Esophagus muscularis mucosa (tissue), 4 donors: ENCODE data around the gene SPAG16. TPM values are rescaled to one million over a fixed set of nuclear protein-coding genes. Genes with fewer than 3 reads are reported as not detected.

Source experiments
- DNase-seq: peaks from one replicate; pipeline ENCODE4 v3.0.0-alpha.2; 2017; ENCODE audit errors: extremely low spot score
- H3K27ac ChIP-seq, 4 donors: fragments of 200-600 bp; sonication (generic); replicated peaks in 1 of 4; 1 replicate in 3 of 4; 2 replicates in 1 of 4; pipeline ENCODE4 v1.5.1; 2016 to 2019; ENCODE audit warnings: mild to moderate bottlenecking in 1 of 4
- H3K27me3 ChIP-seq, 4 donors: fragments of 200-600 bp; sonication (generic); one replicate each; pipeline versions ENCODE4 v1.5.1 to v1.6.0; 2016 to 2019
- H3K36me3 ChIP-seq, 4 donors: fragments of 200-600 bp; sonication (generic); one replicate each; pipeline ENCODE4 v1.5.1; 2016 to 2019
- H3K4me1 ChIP-seq, 4 donors: fragments of 200-600 bp; sonication (generic); one replicate each; pipeline ENCODE4 v1.5.1; 2016 to 2019
- H3K4me3 ChIP-seq, 4 donors: fragments of 200-600 bp; sonication (generic); 1 replicate in 2 of 4; 2 replicates in 2 of 4; pipeline ENCODE4 v1.5.1; 2016 to 2019; ENCODE audit warnings: mild to moderate bottlenecking in 4 of 4, moderate library complexity in 1 of 4
- H3K9me3 ChIP-seq, 4 donors: fragments of 200-600 bp; sonication (generic); 1 replicate in 3 of 4; 2 replicates in 1 of 4; pipeline ENCODE4 v1.5.1; 2016 to 2019
- EP300 ChIP-seq: sonication (generic); formaldehyde crosslinking; IDR thresholded peaks from one replicate; pipeline ENCODE4 v1.6.1; 2017; ENCODE audit warnings: antibody characterized with exemption
- POLR2A ChIP-seq: fragments of 450-650 bp; IDR thresholded peaks from one replicate; pipeline ENCODE4 v1.6.1; 2017; ENCODE audit warnings: antibody characterized with exemption, moderate library complexity, mild to moderate bottlenecking, low read depth
- POLR2AphosphoS5 ChIP-seq, 2 donors: sonication (generic); formaldehyde crosslinking; IDR thresholded peaks; one replicate each; pipeline ENCODE4 v1.6.1; 2017; ENCODE audit warnings: antibody characterized with exemption in 2 of 2
- WGBS: methylation state at CpG from one replicate; pipeline ENCODE4 v1.1.5; 2018; 5-methylcytosine and 5-hydroxymethylcytosine counted together
- intact Hi-C: fragments of 100-400 bp; cut with DNase I; formaldehyde crosslinking; loops from one replicate; pipeline ENCODE4 v1.15.1; 2023
- total RNA-seq, 4 donors: library from RNA; depleted of rRNA; stranded (reverse); fragments of >200 nt; gene quantifications; one replicate each; pipeline versions ENCODE4 v1.1.0 to v1.2.1, GENCODE V29; 2016
- TF ChIP-seq, protein P1 (sequence below), 3 experiments: fragments of 200-600 bp in 2 of 3; fragments of 450-650 bp in 1 of 3; sonication (generic) in 2 of 3; IDR thresholded peaks; one replicate each; pipeline ENCODE4 v1.5.1; 2017 to 2019; ENCODE audit warnings: antibody characterized with exemption in 3 of 3, mild to moderate bottlenecking in 2 of 3, moderate library complexity in 1 of 3

SPAG16 gene
- total RNA-seq, 4 donors from 2014 or later, result 26.8 to 36.1 (median 31.0) TPM

DNA sequence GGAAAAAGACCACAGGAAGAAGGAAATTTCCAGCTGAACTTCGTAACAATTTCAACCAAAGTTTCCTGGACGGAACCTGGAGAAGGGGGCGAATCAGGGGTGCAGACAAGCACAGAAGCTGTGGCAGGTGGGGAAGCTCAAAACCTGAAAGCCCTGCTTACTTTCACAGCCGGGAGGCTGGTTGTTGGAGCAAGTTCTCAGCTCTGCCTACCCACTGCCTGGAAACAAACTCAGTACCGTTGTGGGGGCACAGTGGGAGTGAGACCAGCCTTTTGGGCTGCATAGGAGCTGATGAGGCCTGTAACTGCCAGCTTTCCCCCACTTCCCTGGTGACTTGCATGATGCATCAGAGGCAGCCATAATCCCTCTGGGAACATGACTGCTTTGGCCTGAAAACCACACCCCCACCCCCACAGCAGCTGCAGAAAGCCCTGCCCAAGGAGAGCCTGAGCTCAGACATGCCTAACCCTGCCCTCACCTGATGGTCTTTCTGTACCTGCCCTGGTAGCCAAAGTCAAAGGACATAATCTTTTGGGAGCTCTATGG, 919.6 kb downstream of the SPAG16 start:
- intact Hi-C loops, result no loop called here
- 53% methylated on average over 5 of the region's 5 CpGs for WGBS
- Histone ChIP-seq H3K4me1 (no peaks in the 10 kb centered on the region), H3K27ac (no peak overlapping the region), H3K36me3 (no peaks in the 10 kb centered on the region), H3K27me3 (no peaks in the 10 kb centered on the region), H3K9me3 (no peaks in the 10 kb centered on the region), H3K4me3 (no peak overlapping the region)
- no peak for DNase-seq
- TF ChIP-seq, protein P1, sequence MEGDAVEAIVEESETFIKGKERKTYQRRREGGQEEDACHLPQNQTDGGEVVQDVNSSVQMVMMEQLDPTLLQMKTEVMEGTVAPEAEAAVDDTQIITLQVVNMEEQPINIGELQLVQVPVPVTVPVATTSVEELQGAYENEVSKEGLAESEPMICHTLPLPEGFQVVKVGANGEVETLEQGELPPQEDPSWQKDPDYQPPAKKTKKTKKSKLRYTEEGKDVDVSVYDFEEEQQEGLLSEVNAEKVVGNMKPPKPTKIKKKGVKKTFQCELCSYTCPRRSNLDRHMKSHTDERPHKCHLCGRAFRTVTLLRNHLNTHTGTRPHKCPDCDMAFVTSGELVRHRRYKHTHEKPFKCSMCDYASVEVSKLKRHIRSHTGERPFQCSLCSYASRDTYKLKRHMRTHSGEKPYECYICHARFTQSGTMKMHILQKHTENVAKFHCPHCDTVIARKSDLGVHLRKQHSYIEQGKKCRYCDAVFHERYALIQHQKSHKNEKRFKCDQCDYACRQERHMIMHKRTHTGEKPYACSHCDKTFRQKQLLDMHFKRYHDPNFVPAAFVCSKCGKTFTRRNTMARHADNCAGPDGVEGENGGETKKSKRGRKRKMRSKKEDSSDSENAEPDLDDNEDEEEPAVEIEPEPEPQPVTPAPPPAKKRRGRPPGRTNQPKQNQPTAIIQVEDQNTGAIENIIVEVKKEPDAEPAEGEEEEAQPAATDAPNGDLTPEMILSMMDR (IDR thresholded peaks at IDR 0.05), result no peak
- no peak for TF ChIP-seq POLR2A
- no peak for TF ChIP-seq POLR2AphosphoS5 (IDR thresholded peaks at IDR 0.05)
- no peak for TF ChIP-seq EP300

DNA sequence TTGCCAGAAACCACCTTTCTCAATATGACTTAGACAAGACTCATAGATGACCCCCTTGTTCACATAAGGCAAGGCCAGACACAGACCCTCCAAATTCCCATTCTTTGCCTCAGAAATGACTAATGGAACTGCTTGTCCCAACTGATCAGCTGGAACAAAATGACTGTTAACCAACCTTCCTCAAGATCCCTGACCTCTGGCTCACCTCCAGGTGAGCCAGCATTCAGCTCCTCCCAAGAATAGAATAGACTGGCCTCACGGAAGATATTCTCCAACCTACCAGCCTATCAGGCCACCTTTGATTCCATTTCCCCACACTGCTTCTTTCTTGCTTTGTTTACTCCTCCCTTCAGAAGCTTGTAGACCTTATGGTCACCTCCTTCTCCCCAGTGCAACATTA, 930.8 kb downstream of the SPAG16 start:
- no peaks in the 10 kb centered on the region for H3K4me1 ChIP-seq
- no peak for DNase-seq
- intact Hi-C loops, result no loop called here
- no peaks in the 10 kb centered on the region for H3K9me3 ChIP-seq
- H3K4me3 ChIP-seq, result no peak overlapping the region
- no peaks in the 10 kb centered on the region for H3K36me3 ChIP-seq
- TF ChIP-seq EP300, result no peak
- no peak for TF ChIP-seq POLR2A
- TF ChIP-seq, protein P1 (IDR thresholded peaks at IDR 0.05), result no peak
- no peak for TF ChIP-seq POLR2AphosphoS5 (IDR thresholded peaks at IDR 0.05)
- H3K27me3 ChIP-seq, result no peaks in the 10 kb centered on the region
- whole genome bisulfite sequencing, result 67% methylated on average over 1 of the region's 1 CpG
- H3K27ac ChIP-seq, result no peak overlapping the region

DNA sequence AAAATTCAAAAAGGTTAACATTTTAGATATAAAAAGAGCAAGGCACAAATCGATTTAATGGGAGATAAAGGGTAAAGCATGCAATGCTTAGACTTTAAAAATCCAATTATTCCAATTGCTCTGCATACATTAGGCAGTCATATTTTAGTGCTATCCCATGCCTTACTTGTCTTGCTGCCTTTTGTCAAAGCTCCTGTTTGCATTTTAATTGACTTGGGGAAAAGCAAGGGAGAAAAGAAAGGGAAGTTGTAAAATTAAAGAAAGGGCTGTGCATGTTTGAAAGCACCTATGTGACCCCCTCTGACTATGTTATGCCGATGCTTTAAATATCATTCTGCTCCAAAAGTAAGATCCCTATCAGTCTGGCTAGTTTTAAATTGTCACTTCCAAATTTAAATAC, 932.9 kb downstream of the SPAG16 start:
- Histone ChIP-seq H3K9me3 (no peaks in the 10 kb centered on the region), H3K4me1 (no peaks in the 10 kb centered on the region), H3K4me3 (no peak overlapping the region), H3K36me3 (no peaks in the 10 kb centered on the region), H3K27ac (no peak overlapping the region), H3K27me3 (no peaks in the 10 kb centered on the region)
- no peak for DNase-seq
- TF ChIP-seq EP300 (no peak), POLR2AphosphoS5 (IDR thresholded peaks at IDR 0.05) (no peak), POLR2A (no peak)
- TF ChIP-seq, protein P1 (IDR thresholded peaks at IDR 0.05), result no peak
- intact Hi-C loops, result no loop called here
- 68% methylated on average over 2 of the region's 2 CpGs for WGBS

DNA sequence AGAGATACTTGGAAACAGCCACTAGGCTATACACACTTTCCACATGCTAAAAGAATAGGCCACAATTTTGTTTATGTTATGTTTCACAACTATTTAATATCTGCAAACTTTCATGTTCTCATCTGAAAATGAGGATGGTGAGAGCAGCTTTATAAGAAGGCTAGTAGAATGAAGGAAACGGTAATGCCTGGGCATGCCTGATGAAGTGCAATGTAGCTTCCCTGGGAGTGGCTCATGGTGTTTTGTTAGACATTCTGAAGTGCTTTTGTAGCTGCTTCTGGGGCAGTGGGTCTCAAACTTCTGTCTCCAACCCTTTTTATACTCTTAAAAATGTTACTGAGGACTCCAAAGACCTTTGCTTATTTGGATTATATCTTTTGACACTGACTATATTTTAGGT, 933.3 kb downstream of the SPAG16 start:
- Histone ChIP-seq H3K27me3 (no peaks in the 10 kb centered on the region), H3K9me3 (no peaks in the 10 kb centered on the region), H3K4me3 (no peak overlapping the region), H3K4me1 (no peaks in the 10 kb centered on the region), H3K27ac (no peak overlapping the region), H3K36me3 (no peaks in the 10 kb centered on the region)
- DNase-seq, result no peak
- intact Hi-C loops, result no loop called here
- 70% methylated on average over 1 of the region's 1 CpG for WGBS
- TF ChIP-seq, protein P1 (IDR thresholded peaks at IDR 0.05), result no peak
- no peak for TF ChIP-seq EP300
- TF ChIP-seq POLR2A, result no peak
- TF ChIP-seq POLR2AphosphoS5 (IDR thresholded peaks at IDR 0.05), result no peak

DNA sequence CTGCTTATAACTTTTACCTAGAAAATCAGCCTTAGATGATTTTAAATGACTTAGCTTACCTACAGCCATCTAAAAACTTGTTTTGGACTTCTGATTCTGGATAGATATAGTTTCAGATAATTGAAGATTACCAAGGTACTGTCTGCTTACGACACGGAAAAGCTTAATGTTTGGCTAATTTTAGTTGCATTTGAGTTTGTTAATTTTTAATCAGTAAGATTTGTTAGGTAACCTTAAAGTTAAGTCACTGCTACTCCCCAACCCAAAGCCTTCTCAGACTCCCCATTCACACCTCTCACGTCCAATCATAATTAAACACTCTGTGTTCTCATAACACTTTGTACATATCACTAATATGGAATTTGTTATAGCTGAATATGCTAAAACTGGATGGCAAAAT, 936.0 kb downstream of the SPAG16 start:
- no peaks in the 10 kb centered on the region for H3K36me3 ChIP-seq
- WGBS, result 60% methylated on average over 3 of the region's 3 CpGs
- intact Hi-C loops, result no loop called here
- TF ChIP-seq, protein P1 (IDR thresholded peaks at IDR 0.05), result no peak
- no peak for TF ChIP-seq POLR2A
- TF ChIP-seq POLR2AphosphoS5 (IDR thresholded peaks at IDR 0.05), result no peak
- no peak for TF ChIP-seq EP300
- no peaks in the 10 kb centered on the region for H3K27me3 ChIP-seq
- no peaks in the 10 kb centered on the region for H3K9me3 ChIP-seq
- no peaks in the 10 kb centered on the region for H3K4me1 ChIP-seq
- DNase-seq, result no peak
- no peak overlapping the region for H3K4me3 ChIP-seq
- no peak overlapping the region for H3K27ac ChIP-seq
